GM12873 (cell line): Measurements from ENCODE around the gene PDE4D.

Experiments
- CTCF ChIP-seq: IDR thresholded peaks from 2 replicates; pipeline ENCODE4 v1.5.1; 2012; ENCODE audit warnings: low read depth, mild to moderate bottlenecking, moderate library complexity, low read length, control low read depth; ENCODE audit not compliant: insufficient read depth; ENCODE audit errors: missing control alignments

The PDE4D gene

GRCh38 chr5:58969795-58970194, 923.7 kb downstream of the PDE4D start:
- TF ChIP-seq CTCF = no peak

- no peak for TF ChIP-seq CTCF
These were observed 924.3 kb downstream of the PDE4D start for GRCh38 chr5:58969253-58969652.

DNA sequence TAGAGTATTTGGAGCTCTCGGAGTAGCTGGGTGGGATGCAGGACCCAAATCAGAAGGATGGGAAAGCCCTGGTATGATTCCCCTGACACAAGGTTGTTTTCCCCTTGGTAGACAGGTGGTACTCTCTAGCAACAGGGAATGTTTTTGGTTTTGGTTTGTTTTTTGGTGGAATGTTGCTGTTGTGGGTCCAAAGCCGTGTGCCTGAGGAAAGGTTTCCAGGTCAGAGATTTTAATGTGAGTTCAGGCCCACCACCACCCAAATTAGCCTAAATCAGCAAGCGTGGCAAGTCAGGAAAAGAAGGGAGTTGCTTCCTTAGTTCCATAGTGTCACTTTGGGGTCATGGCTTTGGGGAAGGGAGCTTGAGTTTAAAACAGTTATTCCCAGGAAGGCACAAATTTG, 925.2 kb downstream of the PDE4D start:
- TF ChIP-seq CTCF = no peak

DNA sequence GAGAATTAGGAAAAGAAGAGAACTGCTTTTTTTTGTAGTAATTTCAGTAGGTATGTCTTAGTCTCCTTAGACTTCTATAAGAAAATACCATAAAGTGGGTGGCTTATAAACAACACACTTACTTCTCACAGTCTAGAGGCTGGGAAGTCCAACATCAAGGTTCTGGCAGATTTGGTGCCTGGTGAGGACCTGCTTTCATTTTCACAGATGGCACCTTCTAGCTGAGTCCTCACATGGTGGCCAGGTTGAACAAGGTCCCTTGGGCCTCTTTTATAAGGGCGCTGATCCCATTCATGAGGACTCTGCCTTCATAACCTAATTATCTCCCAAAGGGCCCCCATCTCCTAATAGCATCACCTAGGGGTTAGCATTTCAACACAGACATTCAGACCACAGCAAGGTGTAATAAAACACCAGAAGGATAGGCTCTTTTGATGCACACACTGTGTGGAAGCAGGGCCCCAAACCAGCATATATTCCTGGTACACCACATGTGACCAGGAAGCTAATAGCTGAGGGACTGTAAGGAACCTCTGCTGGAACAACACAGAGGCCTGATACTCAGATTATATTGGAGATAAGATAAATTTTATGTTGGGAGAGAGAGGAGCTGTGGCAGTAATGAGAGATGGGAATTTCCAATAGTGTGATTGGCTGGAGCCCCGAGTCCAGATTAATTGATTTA, 925.8 kb downstream of the PDE4D start:
- no peak for TF ChIP-seq CTCF

DNA sequence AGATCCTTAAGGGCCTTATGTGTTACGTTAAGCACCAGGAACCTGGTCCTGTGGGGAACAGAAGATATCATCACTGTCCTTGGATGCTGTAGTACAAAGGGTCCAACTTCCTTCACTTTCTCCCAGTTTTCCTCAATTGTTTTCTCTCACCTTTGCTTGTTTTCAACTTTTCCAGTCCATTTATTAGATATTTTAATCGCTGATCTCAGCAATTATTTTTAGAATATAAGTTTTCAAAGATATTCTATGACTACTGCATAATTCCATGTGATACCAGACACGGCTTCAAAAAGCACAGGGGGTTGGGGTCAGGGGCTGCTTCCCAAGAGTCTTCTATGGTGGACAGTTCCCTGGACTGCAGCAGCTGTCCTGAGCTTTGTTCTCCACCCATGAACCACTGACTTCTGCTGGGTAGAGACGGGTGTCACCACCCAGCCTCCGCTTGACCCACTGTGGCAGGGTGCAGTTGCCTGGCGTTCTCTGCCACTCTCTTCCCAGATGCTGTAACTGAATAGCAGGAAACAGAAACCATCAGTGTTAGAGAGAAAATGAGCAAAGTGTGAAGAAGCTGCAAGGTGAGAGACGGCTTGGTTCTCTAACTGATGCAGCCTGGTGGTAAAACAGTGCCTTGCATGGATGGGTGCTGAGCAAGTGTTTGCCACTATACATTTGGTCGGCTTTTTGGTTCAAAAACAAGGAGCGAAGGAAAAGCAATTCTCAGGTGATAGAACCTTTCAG, 927.7 kb downstream of the PDE4D start:
- TF ChIP-seq CTCF = no peak

GRCh38 chr5:58963821-58964220, 929.7 kb downstream of the PDE4D start:
- TF ChIP-seq CTCF = no peak

DNA sequence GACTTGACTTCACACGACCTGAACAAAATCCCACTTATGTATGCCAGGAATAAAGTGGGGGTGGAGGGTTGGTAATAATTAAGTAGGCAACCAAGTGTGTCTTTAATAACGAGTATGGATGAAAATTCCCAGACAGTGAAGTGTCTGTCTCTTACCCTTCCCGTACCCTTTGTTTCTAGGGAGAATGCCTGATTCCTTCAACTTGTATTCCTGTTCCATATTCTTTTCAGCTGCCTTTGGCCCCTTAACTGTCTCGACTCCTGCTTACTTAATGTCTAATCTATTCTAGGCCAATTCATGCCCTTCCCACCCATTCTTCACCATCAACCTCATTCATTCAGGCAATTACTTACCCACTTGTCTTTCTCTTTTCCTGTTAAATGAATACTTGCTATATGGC, 930.2 kb downstream of the PDE4D start:
- TF ChIP-seq CTCF = no peak
